ENCODE data around the gene HOOK2.
"Not testable (repeated sequence)": the region's sequence is repeated elsewhere in the genome, so short reads cannot be mapped to it uniquely, and the experiment has no call there.

Gene HOOK2

GRCh38 chr19:12736995-12737834 lies 38.1 kb downstream of the HOOK2 start, which contains the start of gene GET3:
TSS of gene GET3 (plus strand) at chr19:12737497. CDS start at chr19:12737506, 9 bp downstream.
- TF ChIP-seq, protein P1, sequence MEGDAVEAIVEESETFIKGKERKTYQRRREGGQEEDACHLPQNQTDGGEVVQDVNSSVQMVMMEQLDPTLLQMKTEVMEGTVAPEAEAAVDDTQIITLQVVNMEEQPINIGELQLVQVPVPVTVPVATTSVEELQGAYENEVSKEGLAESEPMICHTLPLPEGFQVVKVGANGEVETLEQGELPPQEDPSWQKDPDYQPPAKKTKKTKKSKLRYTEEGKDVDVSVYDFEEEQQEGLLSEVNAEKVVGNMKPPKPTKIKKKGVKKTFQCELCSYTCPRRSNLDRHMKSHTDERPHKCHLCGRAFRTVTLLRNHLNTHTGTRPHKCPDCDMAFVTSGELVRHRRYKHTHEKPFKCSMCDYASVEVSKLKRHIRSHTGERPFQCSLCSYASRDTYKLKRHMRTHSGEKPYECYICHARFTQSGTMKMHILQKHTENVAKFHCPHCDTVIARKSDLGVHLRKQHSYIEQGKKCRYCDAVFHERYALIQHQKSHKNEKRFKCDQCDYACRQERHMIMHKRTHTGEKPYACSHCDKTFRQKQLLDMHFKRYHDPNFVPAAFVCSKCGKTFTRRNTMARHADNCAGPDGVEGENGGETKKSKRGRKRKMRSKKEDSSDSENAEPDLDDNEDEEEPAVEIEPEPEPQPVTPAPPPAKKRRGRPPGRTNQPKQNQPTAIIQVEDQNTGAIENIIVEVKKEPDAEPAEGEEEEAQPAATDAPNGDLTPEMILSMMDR (IDR thresholded peaks at IDR 0.05; ENCODE audit: insufficient read depth, low read depth, low read length, missing control alignments) = no peak
- peak within 1 kb of the TSS; percentile 74 for H3K4me3 ChIP-seq (ENCODE audit: low read depth, low read length)
- peak; percentile 98 for DNase-seq (ENCODE audit: low read depth)

- H3K4me3 ChIP-seq (ENCODE audit: low read depth, low read length) = peak overlapping the region; percentile 94
- TF ChIP-seq, protein P1 (IDR thresholded peaks at IDR 0.05; ENCODE audit: insufficient read depth, low read depth, low read length, missing control alignments) = peak; percentile 40
- peak; percentile 68 for DNase-seq (ENCODE audit: low read depth)
Observed at GRCh38 chr19:12733369-12734214, 41.8 kb downstream of the HOOK2 start.

DNA sequence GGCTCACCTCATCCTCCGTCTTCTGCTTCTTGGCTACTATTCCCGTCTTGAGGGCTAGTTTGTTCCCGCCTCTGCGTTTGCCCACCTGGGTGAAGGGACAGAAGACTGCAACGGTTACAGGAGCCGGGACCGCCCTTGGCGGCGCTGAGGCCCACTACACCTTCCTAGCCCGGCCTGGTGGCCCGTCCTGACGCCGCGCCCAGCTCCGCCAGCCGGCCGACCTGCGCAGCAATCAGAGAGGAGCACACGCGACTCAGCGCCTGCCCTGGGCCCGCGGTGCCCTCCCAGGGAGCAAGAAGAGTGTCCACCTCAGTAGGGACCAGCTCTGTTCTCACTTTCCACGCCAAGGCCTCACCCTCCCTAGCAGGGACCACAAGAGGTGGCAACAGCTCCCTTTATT lies 44.0 kb downstream of the HOOK2 start:
- no peak for DNase-seq (ENCODE audit: low read depth)
- TF ChIP-seq, protein P1 (IDR thresholded peaks at IDR 0.05; ENCODE audit: insufficient read depth, low read depth, low read length, missing control alignments) = no peak
- H3K4me3 ChIP-seq (ENCODE audit: low read depth, low read length) = no peak overlapping the region

- TF ChIP-seq, protein P1 (IDR thresholded peaks at IDR 0.05; ENCODE audit: insufficient read depth, low read depth, low read length, missing control alignments) = no peak
- no peak overlapping the region for H3K4me3 ChIP-seq (ENCODE audit: low read depth, low read length)
- DNase-seq (ENCODE audit: low read depth) = no peak
Observed at GRCh38 chr19:12730064-12730463, 45.3 kb downstream of the HOOK2 start.

GRCh38 chr19:12727745-12728433 lies 47.5 kb downstream of the HOOK2 start:
- TF ChIP-seq, protein P1 (IDR thresholded peaks at IDR 0.05; ENCODE audit: insufficient read depth, low read depth, low read length, missing control alignments) = no peak
- no peak for DNase-seq (ENCODE audit: low read depth)
- H3K4me3 ChIP-seq (ENCODE audit: low read depth, low read length) = no peak overlapping the region

DNA sequence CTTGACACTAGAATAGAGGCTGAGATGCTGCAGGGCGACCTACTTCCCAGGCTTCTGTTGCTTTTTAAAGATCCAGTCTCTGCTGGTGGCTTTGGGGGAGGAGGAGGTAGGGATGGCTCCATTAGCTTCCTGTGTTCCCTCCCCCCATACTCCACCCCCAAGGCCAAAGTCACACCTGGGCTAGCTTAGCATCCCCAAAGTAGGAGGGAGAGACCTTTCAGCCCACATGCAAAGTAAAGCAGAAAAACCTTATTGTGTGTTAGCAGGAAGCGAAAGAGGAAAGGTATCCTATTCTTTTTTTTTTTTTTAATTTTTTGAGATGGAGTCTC lies 48.4 kb downstream of the HOOK2 start:
- no peak for DNase-seq (ENCODE audit: low read depth)
- TF ChIP-seq, protein P1 (IDR thresholded peaks at IDR 0.05; ENCODE audit: insufficient read depth, low read depth, low read length, missing control alignments) = no peak
- no peak overlapping the region for H3K4me3 ChIP-seq (ENCODE audit: low read depth, low read length)

- DNase-seq (ENCODE audit: low read depth); H3K4me3 ChIP-seq (ENCODE audit: low read depth, low read length): not testable (repeated sequence)
Observed at GRCh38 chr19:12725612-12726011, 49.7 kb downstream of the HOOK2 start.

Measured in GM12865 (cell line).